ENCODE measurements around the gene PCSK1N. TPM values are rescaled to one million over a fixed set of nuclear protein-coding genes. Genes with fewer than 3 reads are reported as not detected.

Gene PCSK1N
- total and polyA plus RNA-seq, 9 of the 15 experiments (the other 6 are each of a cell fraction or from before 2014, with no cell fraction given), result 0.07 to 0.55 (median 0.54) TPM; not detected in 6

DNA sequence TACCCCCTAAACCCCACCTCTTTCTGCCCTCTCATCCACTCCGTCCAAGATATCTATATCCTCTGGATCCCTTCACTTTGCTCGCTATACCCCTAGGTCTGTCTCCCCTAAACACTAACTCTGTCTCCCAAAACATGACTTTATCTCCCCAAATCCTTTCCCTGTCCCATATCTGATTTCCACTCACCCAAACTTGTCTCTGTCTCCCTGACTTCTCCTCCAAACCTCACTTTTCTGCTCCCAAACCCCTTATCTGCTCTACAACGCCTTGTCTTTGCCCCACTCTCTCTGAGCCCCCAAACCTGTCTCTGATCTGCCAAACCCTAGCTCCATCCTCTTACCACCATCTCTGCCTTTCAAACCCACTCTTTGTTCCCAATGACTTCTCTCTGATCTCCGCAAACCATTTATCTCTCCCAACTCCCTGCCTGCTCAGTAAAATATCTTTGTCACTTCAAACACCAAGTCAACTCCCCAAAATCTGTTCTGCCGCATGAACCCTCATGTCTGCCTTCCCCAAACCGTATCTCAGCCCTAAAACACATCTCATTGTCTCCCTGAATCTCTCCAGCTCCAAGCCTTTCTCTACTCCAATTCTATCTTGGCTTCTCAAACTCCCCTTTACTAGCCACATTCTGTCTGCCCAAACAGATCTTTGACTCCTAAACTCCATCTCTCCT, 48.4 kb downstream of the PCSK1N start (continued):
- TF ChIP-seq ZNF76 (CRISPR knock-in tag; IDR thresholded peaks at IDR 0.05; ENCODE audit: borderline replicate concordance), result no peak
- peak; percentile 46 for TF ChIP-seq TOE1 (IDR thresholded peaks at IDR 0.05; ENCODE audit: borderline replicate concordance)
- no peak for TF ChIP-seq TOE1 (CRISPR knock-in tag; IDR thresholded peaks at IDR 0.05; ENCODE audit: borderline replicate concordance, low read depth)
- 0 out of 2 replicates have a peak, but pooled peaks have one; percentile 19 for TF ChIP-seq DNMT1 (IDR thresholded peaks at IDR 0.05)
- TF ChIP-seq, protein P1, sequence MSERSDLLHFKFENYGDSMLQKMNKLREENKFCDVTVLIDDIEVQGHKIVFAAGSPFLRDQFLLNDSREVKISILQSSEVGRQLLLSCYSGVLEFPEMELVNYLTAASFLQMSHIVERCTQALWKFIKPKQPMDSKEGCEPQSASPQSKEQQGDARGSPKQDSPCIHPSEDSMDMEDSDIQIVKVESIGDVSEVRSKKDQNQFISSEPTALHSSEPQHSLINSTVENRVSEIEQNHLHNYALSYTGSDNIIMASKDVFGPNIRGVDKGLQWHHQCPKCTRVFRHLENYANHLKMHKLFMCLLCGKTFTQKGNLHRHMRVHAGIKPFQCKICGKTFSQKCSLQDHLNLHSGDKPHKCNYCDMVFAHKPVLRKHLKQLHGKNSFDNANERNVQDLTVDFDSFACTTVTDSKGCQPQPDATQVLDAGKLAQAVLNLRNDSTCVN (CRISPR knock-in tag; IDR thresholded peaks at IDR 0.05), result 0 out of 2 replicates have a peak, but pooled peaks have one; percentile 56
- TF ChIP-seq, protein P2, sequence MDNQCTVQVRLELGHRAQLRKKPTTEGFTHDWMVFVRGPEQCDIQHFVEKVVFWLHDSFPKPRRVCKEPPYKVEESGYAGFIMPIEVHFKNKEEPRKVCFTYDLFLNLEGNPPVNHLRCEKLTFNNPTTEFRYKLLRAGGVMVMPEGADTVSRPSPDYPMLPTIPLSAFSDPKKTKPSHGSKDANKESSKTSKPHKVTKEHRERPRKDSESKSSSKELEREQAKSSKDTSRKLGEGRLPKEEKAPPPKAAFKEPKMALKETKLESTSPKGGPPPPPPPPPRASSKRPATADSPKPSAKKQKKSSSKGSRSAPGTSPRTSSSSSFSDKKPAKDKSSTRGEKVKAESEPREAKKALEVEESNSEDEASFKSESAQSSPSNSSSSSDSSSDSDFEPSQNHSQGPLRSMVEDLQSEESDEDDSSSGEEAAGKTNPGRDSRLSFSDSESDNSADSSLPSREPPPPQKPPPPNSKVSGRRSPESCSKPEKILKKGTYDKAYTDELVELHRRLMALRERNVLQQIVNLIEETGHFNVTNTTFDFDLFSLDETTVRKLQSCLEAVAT (IDR thresholded peaks at IDR 0.05), result peak in 1 of 2 experiments; percentile 89; a peak in 3 of 4 replicates
- TF ChIP-seq HDAC1 (IDR thresholded peaks at IDR 0.05), result peak in 1 of 2 experiments; percentile 8; a peak in 1 of 4 replicates
- TF ChIP-seq MTA1 (IDR thresholded peaks at IDR 0.05; ENCODE audit: borderline replicate concordance), result peak; percentile 16; the same call in 1 of the 2 replicates
- TF ChIP-seq, protein P3, sequence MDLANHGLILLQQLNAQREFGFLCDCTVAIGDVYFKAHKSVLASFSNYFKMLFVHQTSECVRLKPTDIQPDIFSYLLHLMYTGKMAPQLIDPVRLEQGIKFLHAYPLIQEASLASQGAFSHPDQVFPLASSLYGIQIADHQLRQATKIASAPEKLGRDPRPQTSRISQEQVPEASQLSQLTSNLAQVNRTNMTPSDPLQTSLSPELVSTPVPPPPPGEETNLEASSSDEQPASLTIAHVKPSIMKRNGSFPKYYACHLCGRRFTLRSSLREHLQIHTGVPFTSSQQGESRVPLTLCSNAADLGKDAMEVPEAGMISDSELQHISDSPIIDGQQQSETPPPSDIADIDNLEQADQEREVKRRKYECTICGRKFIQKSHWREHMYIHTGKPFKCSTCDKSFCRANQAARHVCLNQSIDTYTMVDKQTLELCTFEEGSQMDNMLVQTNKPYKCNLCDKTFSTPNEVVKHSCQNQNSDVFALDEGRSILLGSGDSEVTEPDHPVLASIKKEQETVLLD (IDR thresholded peaks at IDR 0.05), result peak; percentile 60; the same call in 1 of the 2 replicates
- no peak for TF ChIP-seq SRSF9 (IDR thresholded peaks at IDR 0.05; ENCODE audit: borderline replicate concordance, low read depth, low read length)
- TF ChIP-seq POLR2A (conservative IDR thresholded peaks at IDR 0.05), result peak; percentile 36; the same call in 1 of the 2 replicates
- TF ChIP-seq NCOA1 (IDR thresholded peaks at IDR 0.05; ENCODE audit: low read depth), result 0 out of 2 replicates have a peak, but pooled peaks have one; percentile 8
- TF ChIP-seq DPF2 (IDR thresholded peaks at IDR 0.05), result peak; percentile 36; the same call in 1 of the 2 replicates
- no peak for TF ChIP-seq ZNF507 (tag; conservative IDR thresholded peaks at IDR 0.05)
- TF ChIP-seq TAF7 (tag; IDR thresholded peaks at IDR 0.05), result 0 out of 2 replicates have a peak, but pooled peaks have one; percentile 1
- 0 out of 2 replicates have a peak, but pooled peaks have one; percentile 47 for TF ChIP-seq SMARCA4 (IDR thresholded peaks at IDR 0.05)
- peak; percentile 20 for TF ChIP-seq BRD9 (IDR thresholded peaks at IDR 0.05; ENCODE audit: low read depth, partially characterized antibody)
- TF ChIP-seq ELF4 (CRISPR knock-in tag; IDR thresholded peaks at IDR 0.05), result peak; percentile 54; the same call in 1 of the 2 replicates
- 0 out of 2 replicates have a peak, but pooled peaks have one; percentile 9 for TF ChIP-seq ARID2 (IDR thresholded peaks at IDR 0.05)
- TF ChIP-seq HLTF (IDR thresholded peaks at IDR 0.05), result peak; percentile 40; the same call in 1 of the 2 replicates
- TF ChIP-seq, protein P4, sequence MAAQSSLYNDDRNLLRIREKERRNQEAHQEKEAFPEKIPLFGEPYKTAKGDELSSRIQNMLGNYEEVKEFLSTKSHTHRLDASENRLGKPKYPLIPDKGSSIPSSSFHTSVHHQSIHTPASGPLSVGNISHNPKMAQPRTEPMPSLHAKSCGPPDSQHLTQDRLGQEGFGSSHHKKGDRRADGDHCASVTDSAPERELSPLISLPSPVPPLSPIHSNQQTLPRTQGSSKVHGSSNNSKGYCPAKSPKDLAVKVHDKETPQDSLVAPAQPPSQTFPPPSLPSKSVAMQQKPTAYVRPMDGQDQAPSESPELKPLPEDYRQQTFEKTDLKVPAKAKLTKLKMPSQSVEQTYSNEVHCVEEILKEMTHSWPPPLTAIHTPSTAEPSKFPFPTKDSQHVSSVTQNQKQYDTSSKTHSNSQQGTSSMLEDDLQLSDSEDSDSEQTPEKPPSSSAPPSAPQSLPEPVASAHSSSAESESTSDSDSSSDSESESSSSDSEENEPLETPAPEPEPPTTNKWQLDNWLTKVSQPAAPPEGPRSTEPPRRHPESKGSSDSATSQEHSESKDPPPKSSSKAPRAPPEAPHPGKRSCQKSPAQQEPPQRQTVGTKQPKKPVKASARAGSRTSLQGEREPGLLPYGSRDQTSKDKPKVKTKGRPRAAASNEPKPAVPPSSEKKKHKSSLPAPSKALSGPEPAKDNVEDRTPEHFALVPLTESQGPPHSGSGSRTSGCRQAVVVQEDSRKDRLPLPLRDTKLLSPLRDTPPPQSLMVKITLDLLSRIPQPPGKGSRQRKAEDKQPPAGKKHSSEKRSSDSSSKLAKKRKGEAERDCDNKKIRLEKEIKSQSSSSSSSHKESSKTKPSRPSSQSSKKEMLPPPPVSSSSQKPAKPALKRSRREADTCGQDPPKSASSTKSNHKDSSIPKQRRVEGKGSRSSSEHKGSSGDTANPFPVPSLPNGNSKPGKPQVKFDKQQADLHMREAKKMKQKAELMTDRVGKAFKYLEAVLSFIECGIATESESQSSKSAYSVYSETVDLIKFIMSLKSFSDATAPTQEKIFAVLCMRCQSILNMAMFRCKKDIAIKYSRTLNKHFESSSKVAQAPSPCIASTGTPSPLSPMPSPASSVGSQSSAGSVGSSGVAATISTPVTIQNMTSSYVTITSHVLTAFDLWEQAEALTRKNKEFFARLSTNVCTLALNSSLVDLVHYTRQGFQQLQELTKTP (IDR thresholded peaks at IDR 0.05; ENCODE audit: low read depth in 1 of 2, partially characterized antibody in 2 of 2), result peak in 1 of 2 experiments; percentile 33
- TF ChIP-seq CHD1 (IDR thresholded peaks at IDR 0.05; ENCODE audit: low read length), result peak; percentile 27

Data from K562 (cell line).